Mesendoderm (in vitro differentiated cells): Measurements from ENCODE around the gene DNAH10.

Experiments used
- DNase-seq: peaks from one replicate; pipeline ENCODE4 v3.0.0; 2013
- H2AK5ac ChIP-seq: 2 replicates; pipeline ENCODE4 v1.6.1; 2013; ENCODE audit warnings: low read length, inconsistent platforms
- H2BK120ac ChIP-seq: 2 replicates; pipeline ENCODE4 v1.6.1; 2013; ENCODE audit warnings: low read depth, mild to moderate bottlenecking, low read length, moderate library complexity, mixed read lengths
- H2BK15ac ChIP-seq: replicated peaks from 2 replicates; pipeline ENCODE4 v1.6.1; 2013; ENCODE audit warnings: low read depth, mild to moderate bottlenecking, moderate library complexity
- H2BK5ac ChIP-seq: 2 replicates; pipeline ENCODE4 v1.6.1; 2013; ENCODE audit warnings: low read length, inconsistent platforms
- H3K18ac ChIP-seq: 2 replicates; pipeline ENCODE4 v1.6.1; 2013; ENCODE audit warnings: mild to moderate bottlenecking, low read length, mixed read lengths
- H3K23ac ChIP-seq: one replicate; pipeline ENCODE4 v1.6.1; 2013; ENCODE audit warnings: low read length
- H3K27ac ChIP-seq: 2 replicates; pipeline ENCODE4 v1.5.1; 2013; ENCODE audit warnings: low read depth, mild to moderate bottlenecking, inconsistent platforms, low read length, moderate library complexity
- H3K27me3 ChIP-seq: 2 replicates; pipeline ENCODE4 v1.6.1; 2013; ENCODE audit warnings: low read length, control low read depth, mild to moderate bottlenecking, inconsistent platforms; ENCODE audit not compliant: insufficient read depth, poor library complexity
- H3K36me3 ChIP-seq: 2 replicates; pipeline ENCODE4 v1.6.1; 2013; ENCODE audit warnings: low read length, inconsistent platforms; ENCODE audit not compliant: control insufficient read depth, insufficient read depth
- H3K4ac ChIP-seq: one replicate; pipeline ENCODE4 v1.6.1; 2013; ENCODE audit warnings: low read depth, mild to moderate bottlenecking, low read length, moderate library complexity
- H3K4me1 ChIP-seq: 2 replicates; pipeline ENCODE4 v1.6.1; 2013; ENCODE audit warnings: low read depth, low read length, inconsistent platforms; ENCODE audit not compliant: control insufficient read depth
- H3K4me2 ChIP-seq: 2 replicates; pipeline ENCODE4 v1.6.1; 2013; ENCODE audit warnings: low read length
- H3K4me3 ChIP-seq: 2 replicates; pipeline ENCODE4 v1.5.1; 2013; ENCODE audit warnings: mild to moderate bottlenecking, low read length
- H3K56ac ChIP-seq: one replicate; pipeline ENCODE4 v1.6.1; 2013; ENCODE audit warnings: low read length
- H3K79me1 ChIP-seq: 2 replicates; pipeline ENCODE4 v1.6.1; 2013; ENCODE audit warnings: low read length, inconsistent platforms
- H3K79me2 ChIP-seq: 2 replicates; pipeline ENCODE4 v1.6.1; 2013; ENCODE audit warnings: mild to moderate bottlenecking, low read length; ENCODE audit not compliant: control insufficient read depth, insufficient read depth
- H3K9ac ChIP-seq: 2 replicates; pipeline ENCODE4 v1.6.1; 2013; ENCODE audit warnings: low read length, inconsistent platforms
- H4K5ac ChIP-seq: one replicate; pipeline ENCODE4 v1.6.1; 2013; ENCODE audit warnings: low read length
- H4K8ac ChIP-seq: one replicate; pipeline ENCODE4 v1.6.1; 2013; ENCODE audit warnings: low read depth, mild to moderate bottlenecking, control low read depth, low read length, moderate library complexity
- WGBS: extraction: QIAGEN DNeasy Blood & Tissue Kit; methylation state at CpG from one replicate; pipeline ENCODE4 v1.1.7; 2013; ENCODE audit warnings: low lambda C conversion rate, missing lambda C conversion rate; ENCODE audit not compliant: insufficient coverage; ENCODE audit errors: extremely low coverage; 5-methylcytosine and 5-hydroxymethylcytosine counted together

DNAH10 gene

DNA sequence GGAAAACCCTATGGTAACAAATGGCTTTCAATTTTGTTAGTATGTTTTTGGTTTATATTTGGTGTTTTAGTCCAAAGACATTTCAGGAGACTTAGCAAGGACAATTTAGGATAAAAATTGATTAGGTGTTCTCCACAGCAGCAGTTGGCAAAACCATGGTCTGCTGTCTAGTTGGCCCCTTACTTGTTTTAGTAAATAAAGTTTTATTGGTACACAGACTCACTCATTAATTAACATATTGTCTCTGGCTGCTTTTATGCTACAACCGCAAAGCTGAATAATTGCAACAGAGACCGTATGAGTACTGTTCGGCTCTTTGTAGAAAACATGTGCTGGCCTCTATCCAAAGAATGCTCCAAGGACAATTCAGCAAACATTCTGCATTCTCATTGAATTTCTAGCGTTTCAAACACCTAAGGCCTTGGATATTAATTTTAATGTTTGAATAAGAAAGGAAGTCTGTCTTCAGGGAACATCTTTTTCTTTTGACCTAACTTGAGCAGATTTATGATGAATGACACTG, 132.8 kb downstream of the DNAH10 start:
- no peaks in the 10 kb centered on the region for H3K79me2 ChIP-seq
- no peak overlapping the region for H3K23ac ChIP-seq
- no peak for DNase-seq
- H3K56ac ChIP-seq: no peak overlapping the region
- no peaks in the 10 kb centered on the region for H3K79me1 ChIP-seq
- no peak overlapping the region for H3K9ac ChIP-seq
- no peak overlapping the region for H3K4ac ChIP-seq
- no peak overlapping the region for H3K27ac ChIP-seq
- no peak overlapping the region for H3K4me2 ChIP-seq
- H3K4me1 ChIP-seq: peaks cover 2% of the 10 kb centered on the region
- H2BK15ac ChIP-seq: no peak overlapping the region
- no CpG with 5 or more reads among the region's 4 CpGs for WGBS
- H4K5ac ChIP-seq: no peak overlapping the region
- no peaks in the 10 kb centered on the region for H3K27me3 ChIP-seq
- no peak overlapping the region for H4K8ac ChIP-seq
- no peak overlapping the region for H3K4me3 ChIP-seq
- H3K36me3 ChIP-seq: no peaks in the 10 kb centered on the region
- no peak overlapping the region for H2BK120ac ChIP-seq
- H3K18ac ChIP-seq: no peak overlapping the region
- no peak overlapping the region for H2AK5ac ChIP-seq
- no peak overlapping the region for H2BK5ac ChIP-seq

DNA sequence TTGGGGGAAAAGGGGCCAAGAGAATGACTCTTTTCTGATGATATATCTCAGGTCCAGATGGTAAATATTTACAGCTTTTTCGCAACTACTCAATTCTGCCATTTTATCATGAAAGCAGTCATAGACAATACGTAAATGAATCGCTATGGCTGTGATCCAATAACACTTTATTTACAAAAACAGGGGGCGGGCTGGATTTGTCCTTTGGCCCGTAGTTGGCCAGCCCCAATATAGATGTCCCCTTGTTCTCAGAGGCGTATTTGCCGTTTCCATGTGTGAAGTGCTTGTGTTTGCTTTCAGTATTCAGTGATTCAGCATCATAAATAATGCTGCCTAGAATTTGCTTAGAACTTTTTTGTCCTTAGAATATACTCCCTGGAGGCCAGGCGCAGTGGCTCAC, 133.3 kb downstream of the DNAH10 start:
- Histone ChIP-seq H3K36me3 (no peaks in the 10 kb centered on the region), H3K56ac (no peak overlapping the region), H4K8ac (no peak overlapping the region), H3K4ac (no peak overlapping the region), H3K9ac (no peak overlapping the region), H3K4me2 (no peak overlapping the region), H4K5ac (no peak overlapping the region), H3K18ac (no peak overlapping the region), H2BK15ac (no peak overlapping the region), H3K27me3 (no peaks in the 10 kb centered on the region), H2BK120ac (no peak overlapping the region), H3K27ac (no peak overlapping the region), H3K79me2 (no peaks in the 10 kb centered on the region), H3K4me3 (no peak overlapping the region), H3K79me1 (no peaks in the 10 kb centered on the region), H2BK5ac (no peak overlapping the region), H3K23ac (no peak overlapping the region), H3K4me1 (peaks cover 1% of the 10 kb centered on the region), H2AK5ac (no peak overlapping the region)
- no CpG with 5 or more reads among the region's 8 CpGs for WGBS
- DNase-seq: no peak

DNA sequence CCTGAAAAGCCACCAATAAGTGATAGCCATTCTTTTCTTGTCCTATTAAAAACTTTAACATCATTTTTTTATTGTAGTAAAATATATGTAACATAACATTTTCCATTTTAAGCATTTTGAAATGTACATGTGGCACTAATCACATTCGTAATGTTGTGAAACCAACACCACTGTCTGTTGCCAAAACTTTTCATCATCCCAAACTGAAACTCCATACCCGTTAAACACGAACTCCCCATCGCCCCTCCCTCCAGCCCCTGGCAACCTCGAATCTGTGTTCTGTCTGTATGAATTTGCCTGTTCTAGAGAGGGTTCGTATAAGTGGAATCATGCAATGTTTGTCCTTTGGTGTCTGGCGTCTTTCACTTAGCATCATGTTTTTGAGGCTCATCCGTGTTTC, 134.7 kb downstream of the DNAH10 start:
- Histone ChIP-seq H4K5ac (no peak overlapping the region), H3K36me3 (no peaks in the 10 kb centered on the region), H3K27me3 (no peaks in the 10 kb centered on the region), H3K4me2 (no peak overlapping the region), H4K8ac (no peak overlapping the region), H3K4ac (no peak overlapping the region), H3K79me2 (no peaks in the 10 kb centered on the region), H2AK5ac (no peak overlapping the region), H2BK15ac (no peak overlapping the region), H3K27ac (no peak overlapping the region), H3K4me1 (peaks cover 2% of the 10 kb centered on the region), H2BK120ac (no peak overlapping the region), H3K79me1 (no peaks in the 10 kb centered on the region), H2BK5ac (no peak overlapping the region), H3K18ac (no peak overlapping the region), H3K4me3 (no peak overlapping the region), H3K23ac (no peak overlapping the region), H3K9ac (no peak overlapping the region), H3K56ac (no peak overlapping the region)
- DNase-seq: no peak
- no CpG with 5 or more reads among the region's 8 CpGs for WGBS

DNA sequence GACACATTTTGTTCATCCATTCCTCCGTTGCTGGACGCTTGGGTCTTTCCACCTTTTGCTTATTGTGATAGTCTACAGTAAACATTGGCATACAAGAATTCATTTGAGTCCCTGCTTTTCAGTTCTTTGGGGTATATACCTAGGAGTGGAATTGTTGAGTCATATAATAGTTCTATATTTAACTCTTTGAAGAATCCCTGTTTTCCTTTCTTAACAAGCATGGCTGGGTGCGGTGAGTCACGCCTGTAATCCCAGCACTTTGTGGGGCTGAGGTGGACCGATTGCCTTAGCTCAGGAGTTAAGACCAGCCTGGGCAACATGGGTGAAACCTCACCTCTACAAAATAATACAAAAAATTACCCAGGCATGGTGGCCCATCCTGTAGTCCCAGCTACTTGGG, 135.1 kb downstream of the DNAH10 start:
- no peaks in the 10 kb centered on the region for H3K36me3 ChIP-seq
- DNase-seq: no peak
- H3K4ac ChIP-seq: no peak overlapping the region
- no CpG with 5 or more reads among the region's 5 CpGs for WGBS
- H3K4me1 ChIP-seq: peaks cover 2% of the 10 kb centered on the region
- no peak overlapping the region for H2AK5ac ChIP-seq
- no peak overlapping the region for H3K9ac ChIP-seq
- no peak overlapping the region for H3K18ac ChIP-seq
- no peak overlapping the region for H2BK15ac ChIP-seq
- no peak overlapping the region for H4K5ac ChIP-seq
- H4K8ac ChIP-seq: no peak overlapping the region
- H3K4me3 ChIP-seq: no peak overlapping the region
- no peak overlapping the region for H3K27ac ChIP-seq
- no peak overlapping the region for H2BK120ac ChIP-seq
- H3K79me2 ChIP-seq: no peaks in the 10 kb centered on the region
- H3K79me1 ChIP-seq: no peaks in the 10 kb centered on the region
- H3K4me2 ChIP-seq: no peak overlapping the region
- H2BK5ac ChIP-seq: no peak overlapping the region
- no peak overlapping the region for H3K23ac ChIP-seq
- no peak overlapping the region for H3K56ac ChIP-seq
- H3K27me3 ChIP-seq: no peaks in the 10 kb centered on the region

DNA sequence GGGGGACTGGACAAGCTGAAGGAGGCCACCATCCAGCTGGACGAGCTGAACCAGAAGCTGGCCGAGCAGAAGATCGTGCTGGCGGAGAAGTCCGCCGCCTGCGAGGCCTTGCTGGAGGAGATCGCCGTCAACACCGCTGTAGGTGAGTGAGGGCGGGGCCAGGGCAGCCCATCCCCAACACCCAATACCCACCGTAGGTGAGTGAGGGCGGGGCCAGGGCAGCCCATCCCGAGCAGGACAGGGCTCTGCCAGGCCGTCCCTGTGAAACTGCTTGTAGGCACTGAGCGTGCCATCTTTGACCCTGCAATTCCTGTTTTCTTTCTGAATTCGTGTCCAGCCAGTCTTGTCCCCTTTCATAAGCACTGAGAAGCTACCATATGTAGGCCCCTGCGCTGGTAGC, 136.6 kb downstream of the DNAH10 start:
- DNase-seq: no peak
- Histone ChIP-seq H3K18ac (no peak overlapping the region), H2BK15ac (no peak overlapping the region), H3K4ac (no peak overlapping the region), H4K5ac (no peak overlapping the region), H2BK5ac (no peak overlapping the region), H4K8ac (no peak overlapping the region), H3K4me2 (no peak overlapping the region), H2AK5ac (no peak overlapping the region), H3K9ac (no peak overlapping the region), H3K79me1 (no peaks in the 10 kb centered on the region), H3K36me3 (no peaks in the 10 kb centered on the region), H2BK120ac (no peak overlapping the region), H3K27ac (no peak overlapping the region), H3K4me3 (no peak overlapping the region), H3K56ac (no peak overlapping the region), H3K27me3 (no peaks in the 10 kb centered on the region), H3K23ac (no peak overlapping the region), H3K4me1 (peaks cover 2% of the 10 kb centered on the region), H3K79me2 (no peaks in the 10 kb centered on the region)
- WGBS: no CpG with 5 or more reads among the region's 18 CpGs

DNA sequence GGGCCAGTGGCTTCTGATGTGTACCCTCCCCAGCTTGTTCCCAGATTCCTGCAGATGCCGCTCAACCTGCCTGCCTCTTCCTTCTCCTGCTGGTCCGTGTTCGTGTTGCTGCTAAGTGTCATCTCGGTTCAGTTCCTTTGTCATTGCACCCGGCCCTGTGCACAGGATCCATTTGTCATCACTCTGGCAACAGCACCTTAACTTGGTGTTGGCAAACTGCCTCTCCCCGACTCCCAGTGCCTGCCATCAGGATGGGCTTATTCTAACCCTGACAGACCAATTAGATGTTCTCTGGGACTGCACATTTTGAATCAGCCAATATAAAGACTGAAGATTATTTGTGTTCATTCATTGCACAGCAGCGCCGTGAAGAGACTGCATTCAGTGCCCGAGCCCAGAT, 137.3 kb downstream of the DNAH10 start:
- no peak overlapping the region for H3K18ac ChIP-seq
- no peak overlapping the region for H4K5ac ChIP-seq
- no peak overlapping the region for H4K8ac ChIP-seq
- H3K79me2 ChIP-seq: no peaks in the 10 kb centered on the region
- H3K36me3 ChIP-seq: no peaks in the 10 kb centered on the region
- no CpG with 5 or more reads among the region's 9 CpGs for WGBS
- no peaks in the 10 kb centered on the region for H3K79me1 ChIP-seq
- H2BK5ac ChIP-seq: no peak overlapping the region
- H2BK15ac ChIP-seq: no peak overlapping the region
- no peak overlapping the region for H3K4ac ChIP-seq
- no peak overlapping the region for H3K4me3 ChIP-seq
- no peak overlapping the region for H3K23ac ChIP-seq
- H3K27ac ChIP-seq: no peak overlapping the region
- peaks cover 2% of the 10 kb centered on the region for H3K4me1 ChIP-seq
- no peak for DNase-seq
- no peak overlapping the region for H3K9ac ChIP-seq
- no peak overlapping the region for H2AK5ac ChIP-seq
- H3K4me2 ChIP-seq: no peak overlapping the region
- H3K56ac ChIP-seq: no peak overlapping the region
- no peak overlapping the region for H2BK120ac ChIP-seq
- no peaks in the 10 kb centered on the region for H3K27me3 ChIP-seq
